H1 (cell line): ENCODE results near the gene GPC6. TPM values are rescaled to one million over a fixed set of nuclear protein-coding genes. Genes with fewer than 3 reads are reported as not detected.

Source experiments
- CTCF ChIA-PET: fragments of 300-600 bp; sonication (Branson Sonifier 250); formaldehyde crosslinking; loops from one replicate; lab custom pipeline; 2021; ENCODE audit not compliant: partially characterized antibody; lab: Charles Lee
- POLR2A ChIA-PET: fragments of 300-600 bp; sonication (Branson Sonifier 250); formaldehyde crosslinking; loops from one replicate; lab custom pipeline; 2021; ENCODE audit warnings: inconsistent platforms; ENCODE audit not compliant: partially characterized antibody; lab: Charles Lee
- DNase-seq, 2 experiments: peaks; one replicate each; pipeline versions ENCODE4 v3.0.0 to v3.0.0-alpha.2; 2010 to 2022; ENCODE audit warnings: low spot score in 2 of 2, low read depth in 1 of 2, mixed read lengths in 1 of 2
- FAIRE-seq: peaks from 2 replicates; lab custom pipeline; 2011; peaks lifted over from hg19 to GRCh38; lab: Jason Lieb, UNC
- H2AFZ ChIP-seq: 2 replicates; pipeline ENCODE4 v1.8.1; 2012; ENCODE audit warnings: low read length, inconsistent platforms
- H2AK5ac ChIP-seq: 2 replicates; pipeline ENCODE4 v1.6.1; 2013; ENCODE audit warnings: low read depth, low read length
- H2BK120ac ChIP-seq: replicated peaks from 2 replicates; pipeline ENCODE3; 2013; ENCODE audit warnings: low read depth, low read length, inconsistent platforms
- H2BK12ac ChIP-seq: 2 replicates; pipeline ENCODE4 v1.6.1; 2013; ENCODE audit warnings: low read depth, low read length
- H2BK15ac ChIP-seq: 2 replicates; pipeline ENCODE4 v1.6.1; 2013; ENCODE audit warnings: low read length
- H2BK20ac ChIP-seq: 2 replicates; pipeline ENCODE4 v1.6.1; 2013; ENCODE audit warnings: low read length
- H2BK5ac ChIP-seq: 2 replicates; pipeline ENCODE4 v1.6.1; 2013; ENCODE audit warnings: low read depth, low read length
- H3K14ac ChIP-seq: 2 replicates; pipeline ENCODE4 v1.6.1; 2013; ENCODE audit warnings: inconsistent platforms; ENCODE audit not compliant: insufficient read length
- H3K18ac ChIP-seq: 2 replicates; pipeline ENCODE4 v1.6.1; 2013; ENCODE audit warnings: low read length; ENCODE audit errors: extremely low read depth
- H3K23ac ChIP-seq: 2 replicates; pipeline ENCODE4 v1.6.1; 2013; ENCODE audit warnings: inconsistent platforms; ENCODE audit not compliant: insufficient read length
- H3K23me2 ChIP-seq: 2 replicates; pipeline ENCODE4 v1.6.1; 2013; ENCODE audit warnings: low read depth, low read length
- H3K27ac ChIP-seq: 2 replicates; pipeline ENCODE4 v1.6.1; 2011; ENCODE audit warnings: low read depth, low read length, inconsistent platforms
- H3K27me3 ChIP-seq, 4 experiments: replicated peaks in 1 of 4; 1 replicate in 1 of 4; 2 replicates in 3 of 4; pipeline versions ENCODE4 v1.6.1 to v1.8.1; 2011 to 2013; ENCODE audit warnings: low read length in 3 of 4, mild to moderate bottlenecking in 3 of 4, inconsistent platforms in 2 of 4, mixed read lengths in 2 of 4, moderate library complexity in 1 of 4; ENCODE audit not compliant: control insufficient read depth in 3 of 4, insufficient read depth in 3 of 4; ENCODE audit errors: extremely low read depth in 1 of 4
- H3K36me3 ChIP-seq, 4 experiments: 2 replicates each; pipeline versions ENCODE4 v1.6.1 to v1.8.1; 2011 to 2013; ENCODE audit warnings: mild to moderate bottlenecking in 4 of 4, low read length in 3 of 4, moderate library complexity in 2 of 4, control low read depth in 1 of 4, inconsistent platforms in 1 of 4; ENCODE audit not compliant: insufficient read depth in 4 of 4, control insufficient read depth in 2 of 4
- H3K4ac ChIP-seq: replicated peaks from 2 replicates; pipeline ENCODE3; 2013; ENCODE audit warnings: low read length, low read depth, mixed read lengths, inconsistent platforms; ENCODE audit not compliant: insufficient read length
- H3K4me1 ChIP-seq, 4 experiments: replicated peaks in 1 of 4; 1 replicate in 1 of 4; 2 replicates in 3 of 4; pipeline versions ENCODE4 v1.6.1 to v1.8.1; 2011 to 2013; ENCODE audit warnings: low read length in 3 of 4, inconsistent platforms in 2 of 4, mixed read lengths in 1 of 4; ENCODE audit not compliant: insufficient read depth in 4 of 4, control insufficient read depth in 3 of 4
- H3K4me2 ChIP-seq, 2 experiments: 2 replicates each; pipeline versions ENCODE4 v1.6.1 to v1.8.1; 2011 to 2013; ENCODE audit warnings: low read depth in 2 of 2, low read length in 2 of 2, control low read depth in 1 of 2, inconsistent platforms in 1 of 2, mild to moderate bottlenecking in 1 of 2; ENCODE audit not compliant: insufficient read depth in 1 of 2
- H3K4me3 ChIP-seq, 4 experiments: fragments of 200-600, 300-600 bp in 1 of 4; sonication (generic), shearing (Covaris generic), sonication (Bioruptor Twin) in 1 of 4; 2 replicates each; pipeline versions ENCODE4 v1.5.1 to v1.8.1; 2011 to 2016; ENCODE audit warnings: low read length in 4 of 4, low read depth in 3 of 4, control low read depth in 2 of 4, inconsistent platforms in 2 of 4, mild to moderate bottlenecking in 2 of 4, mixed read lengths in 1 of 4, moderate library complexity in 1 of 4; ENCODE audit not compliant: insufficient read depth in 2 of 4; ENCODE audit errors: extremely low read depth in 1 of 4
- H3K56ac ChIP-seq: replicated peaks from 2 replicates; pipeline ENCODE3; 2013; ENCODE audit warnings: low read depth, mild to moderate bottlenecking, mixed read lengths, low read length, inconsistent platforms; ENCODE audit not compliant: insufficient read length
- H3K79me1 ChIP-seq: 2 replicates; pipeline ENCODE4 v1.6.1; 2013; ENCODE audit warnings: low read depth, low read length, control low read depth
- H3K79me2 ChIP-seq, 2 experiments: 2 replicates each; pipeline versions ENCODE4 v1.6.1 to v1.8.1; 2012 to 2013; ENCODE audit warnings: low read length in 2 of 2, mild to moderate bottlenecking in 2 of 2, inconsistent platforms in 1 of 2; ENCODE audit not compliant: insufficient read depth in 2 of 2, control insufficient read depth in 1 of 2
- H3K9ac ChIP-seq, 4 experiments: replicated peaks in 1 of 4; 1 replicate in 1 of 4; 2 replicates in 3 of 4; pipeline versions ENCODE4 v1.6.1 to v1.8.1; 2011 to 2013; ENCODE audit warnings: low read depth in 3 of 4, low read length in 3 of 4, control low read depth in 2 of 4, mild to moderate bottlenecking in 2 of 4, moderate library complexity in 2 of 4, inconsistent platforms in 1 of 4; ENCODE audit errors: extremely low read depth in 1 of 4
- H3K9me3 ChIP-seq, 2 experiments: 2 replicates each; pipeline versions ENCODE4 v1.6.1 to v1.8.1; 2012 to 2013; ENCODE audit warnings: mild to moderate bottlenecking in 2 of 2, moderate library complexity in 2 of 2, control low read depth in 1 of 2, inconsistent platforms in 1 of 2, low read depth in 1 of 2, low read length in 1 of 2, mixed read lengths in 1 of 2; ENCODE audit not compliant: insufficient read depth in 2 of 2
- H4K20me1 ChIP-seq, 2 experiments: replicated peaks in 1 of 2; 2 replicates each; pipeline versions ENCODE3 to v1.8.1; 2011 to 2013; ENCODE audit warnings: inconsistent platforms in 2 of 2, low read length in 2 of 2, mild to moderate bottlenecking in 1 of 2; ENCODE audit not compliant: insufficient read depth in 2 of 2, control insufficient read depth in 1 of 2
- H4K5ac ChIP-seq: 2 replicates; pipeline ENCODE4 v1.6.1; 2013; ENCODE audit warnings: low read length, low read depth, mixed read lengths, inconsistent platforms; ENCODE audit not compliant: insufficient read length
- H4K8ac ChIP-seq: 2 replicates; pipeline ENCODE4 v1.8.0; 2013; ENCODE audit warnings: mild to moderate bottlenecking, moderate library complexity, low read length, inconsistent platforms; ENCODE audit not compliant: insufficient read depth; ENCODE audit errors: extremely low read depth
- H4K91ac ChIP-seq: replicated peaks from 2 replicates; pipeline ENCODE3; 2013; ENCODE audit warnings: low read length, mixed read lengths, inconsistent platforms; ENCODE audit not compliant: insufficient read length
- ASH2L ChIP-seq: fragments of 200-600, 300-600 bp; sonication (generic); IDR thresholded peaks from one replicate; pipeline ENCODE4 v1.7.1; 2017; ENCODE audit warnings: low read length
- CEBPB ChIP-seq: IDR thresholded peaks from 2 replicates; pipeline ENCODE4 v1.6.1; 2012; ENCODE audit warnings: low read depth, low read length
- CTBP2 ChIP-seq: IDR thresholded peaks from 2 replicates; pipeline ENCODE4 v1.7.0; 2011; ENCODE audit warnings: borderline replicate concordance, mild to moderate bottlenecking, moderate library complexity, mixed read lengths, low read length; ENCODE audit not compliant: insufficient read depth, insufficient read length
- JUN ChIP-seq: IDR thresholded peaks from 2 replicates; pipeline ENCODE4 v1.6.1; 2011; ENCODE audit warnings: low read depth, mild to moderate bottlenecking, improper control_type of control experiment, low read length
- JUND ChIP-seq: IDR thresholded peaks from 2 replicates; pipeline ENCODE4 v1.6.1; 2011; ENCODE audit warnings: mild to moderate bottlenecking, improper control_type of control experiment, low read length
- KDM1A ChIP-seq: fragments of 200-600, 300-600 bp; sonication (generic); IDR thresholded peaks from 2 replicates; pipeline ENCODE4 v1.7.1; 2016; ENCODE audit warnings: mild to moderate bottlenecking, low read length, borderline replicate concordance
- PHF8 ChIP-seq: fragments of 200-600 bp; sonication (generic); conservative IDR thresholded peaks from 2 replicates; pipeline ENCODE4 v1.7.1; 2012; ENCODE audit warnings: low read depth, mild to moderate bottlenecking, inconsistent platforms, low read length, moderate library complexity
- RNF2 ChIP-seq: fragments of 200-900, 300-1000 bp; sonication (generic); IDR thresholded peaks from 2 replicates; pipeline ENCODE4 v1.7.1; 2016; ENCODE audit warnings: borderline replicate concordance, low read depth, mild to moderate bottlenecking, antibody characterized with exemption, low read length; ENCODE audit not compliant: poor library complexity, severe bottlenecking; ENCODE audit errors: missing control alignments
- SIN3A ChIP-seq, 2 experiments: IDR thresholded peaks in 1 of 2; conservative IDR thresholded peaks in 1 of 2; 2 replicates each; pipeline ENCODE4 v1.6.1; 2011 to 2012; ENCODE audit warnings: low read length in 2 of 2, improper control_type of control experiment in 1 of 2, low read depth in 1 of 2, mild to moderate bottlenecking in 1 of 2
- SUZ12 ChIP-seq: fragments of 200-600 bp; sonication (generic); IDR thresholded peaks from 2 replicates; pipeline ENCODE4 v1.6.1; 2012; ENCODE audit warnings: mild to moderate bottlenecking, inconsistent platforms, low read length, moderate library complexity, mixed read lengths
- TAF7 ChIP-seq: optimal IDR thresholded peaks from 2 replicates; pipeline ENCODE3; 2011; ENCODE audit warnings: low read depth, mild to moderate bottlenecking, inconsistent platforms, low read length, moderate library complexity, borderline replicate concordance
- TBP ChIP-seq: IDR thresholded peaks from 2 replicates; pipeline ENCODE4 v1.6.1; 2011; ENCODE audit warnings: low read depth, low read length, improper control_type of control experiment
- YY1 ChIP-seq: IDR thresholded peaks from 2 replicates; pipeline ENCODE4 v1.6.1; 2011; ENCODE audit warnings: low read depth, mild to moderate bottlenecking, low read length
- WGBS, 2 experiments: shearing (Covaris generic) in 1 of 2; methylation state at CpG; one replicate each; pipeline versions ENCODE4 v1.1.6 to v1.1.7; 2013 to 2015; ENCODE audit warnings: low lambda C conversion rate in 2 of 2, mixed read lengths in 2 of 2, inconsistent platforms in 1 of 2, low coverage in 1 of 2, missing lambda C conversion rate in 1 of 2; ENCODE audit not compliant: insufficient replicate concordance in 2 of 2, insufficient coverage in 1 of 2, insufficient read length in 1 of 2; ENCODE audit errors: extremely low coverage in 1 of 2, missing lambda C conversion rate in 1 of 2; 5-methylcytosine and 5-hydroxymethylcytosine counted together
- polyA plus RNA-seq, 7 experiments: library from polyadenylated mRNA; depleted of rRNA in 3 of 7; stranded (reverse) in 5 of 7; unstranded in 2 of 7; fragments of >200 nt in 5 of 7; fragments of 200-250 nt in 2 of 7; gene quantifications; 1 replicate in 5 of 7; 2 replicates in 1 of 7; 4 replicates in 1 of 7; pipeline versions ENCODE4 v1.2.1 to v1.2.3, GENCODE V29; 2011 to 2013; ENCODE audit warnings: missing spikeins in 2 of 7, mixed read lengths in 2 of 7
- total RNA-seq: library from RNA; stranded (reverse); fragmentation: NEBNext Ultra II Directional; extraction: Animal tissue kit (Norgen Biotek cat#: 25700); gene quantifications from 2 replicates; pipeline ENCODE4 v1.2.1, GENCODE V29; 2021
- TF ChIP-seq, protein P1 (sequence below): IDR thresholded peaks from 2 replicates; pipeline ENCODE4 v1.6.1; 2012; ENCODE audit warnings: inconsistent platforms

GPC6 gene
- total and polyA plus RNA-seq, 2 of the 8 experiments (the other 6 are each of a cell fraction or from before 2014, with no cell fraction given) = 5.4 to 12.0 TPM

DNA sequence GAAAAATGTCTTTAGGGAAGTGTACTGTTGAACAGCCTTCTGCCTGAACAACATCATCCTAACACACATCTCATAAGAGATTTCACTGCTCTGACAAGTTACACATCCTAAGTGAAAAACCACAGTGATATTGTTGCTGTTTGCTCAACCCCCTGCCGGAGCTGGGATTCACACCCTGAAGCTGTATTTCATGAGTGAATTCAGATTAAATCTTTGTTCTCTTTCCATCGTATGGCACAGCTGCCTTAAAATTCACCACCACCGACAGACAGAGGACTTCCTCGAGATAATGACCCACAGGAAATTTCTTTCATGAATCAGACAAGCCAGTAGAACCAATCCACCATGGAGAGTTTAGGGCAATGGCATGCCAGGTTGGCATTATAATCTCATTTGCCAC lies 972.1 kb downstream of the GPC6 start:
- H2AFZ ChIP-seq = no peak overlapping the region
- H3K27me3 ChIP-seq = no peaks in the 10 kb centered on the region
- no peaks in the 10 kb centered on the region for H3K36me3 ChIP-seq
- FAIRE-seq = no peak
- H3K4me1 ChIP-seq = no peaks in the 10 kb centered on the region
- no peak overlapping the region for H4K8ac ChIP-seq
- H2AK5ac ChIP-seq = no peak overlapping the region
- no peak overlapping the region for H2BK5ac ChIP-seq
- 91% methylated on average over 4 of the region's 4 CpGs; no CpG with 5 or more reads in 1 of the 2 experiments for WGBS, 2 experiments
- no peaks in the 10 kb centered on the region for H3K23me2 ChIP-seq
- no peak overlapping the region for H3K23ac ChIP-seq
- H2BK12ac ChIP-seq = no peak overlapping the region
- H3K79me1 ChIP-seq = no peaks in the 10 kb centered on the region
- no peak overlapping the region for H3K14ac ChIP-seq
- no peaks in the 10 kb centered on the region for H3K79me2 ChIP-seq
- H3K56ac ChIP-seq = no peak overlapping the region
- POLR2A ChIA-PET = no interaction called here
- DNase-seq = no peak
- H3K4me3 ChIP-seq = no peak overlapping the region
- CTCF ChIA-PET = interaction anchor here (0.6 to 1.7 kb wide), 4 partner anchors 12 to 488 kb away, joined by 3 to 4 read pairs (median 3); no protein-coding TSS in a partner anchor
- H4K5ac ChIP-seq = no peak overlapping the region
- H3K9ac ChIP-seq = no peak overlapping the region
- H4K91ac ChIP-seq = no peak overlapping the region
- H3K4ac ChIP-seq = no peak overlapping the region
- no peaks in the 10 kb centered on the region for H4K20me1 ChIP-seq
- H3K9me3 ChIP-seq = no peaks in the 10 kb centered on the region
- no peak overlapping the region for H2BK15ac ChIP-seq
- H3K27ac ChIP-seq = no peak overlapping the region
- H2BK120ac ChIP-seq = no peak overlapping the region
- H3K4me2 ChIP-seq = no peak overlapping the region
- no peak overlapping the region for H2BK20ac ChIP-seq
- H3K18ac ChIP-seq = no peak overlapping the region
- TF ChIP-seq ASH2L (no peak), JUN (no peak), PHF8 (no peak), SIN3A (conservative IDR thresholded peaks at IDR 0.05 in 1 of 2, IDR thresholded peaks at IDR 0.05 in 1 of 2; ENCODE audit: low read depth in 1 of 2, low read length in 2 of 2) (no peak), TAF7 (no peak), JUND (no peak), CEBPB (no peak), YY1 (no peak), TBP (no peak), SUZ12 (no peak), CTBP2 (no peak), KDM1A (no peak), RNF2 (no peak)
- TF ChIP-seq, protein P1, sequence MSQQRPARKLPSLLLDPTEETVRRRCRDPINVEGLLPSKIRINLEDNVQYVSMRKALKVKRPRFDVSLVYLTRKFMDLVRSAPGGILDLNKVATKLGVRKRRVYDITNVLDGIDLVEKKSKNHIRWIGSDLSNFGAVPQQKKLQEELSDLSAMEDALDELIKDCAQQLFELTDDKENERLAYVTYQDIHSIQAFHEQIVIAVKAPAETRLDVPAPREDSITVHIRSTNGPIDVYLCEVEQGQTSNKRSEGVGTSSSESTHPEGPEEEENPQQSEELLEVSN = no peak
